Cerebellar cortex (tissue), 1 donor: ENCODE data around the gene GINM1.

Experiments used
- DNase-seq: peaks from one replicate; pipeline ENCODE4 v3.0.0-alpha.2; 2015; ENCODE audit warnings: low spot score

The GINM1 gene

GRCh38 chr6:149593408-149593807 lies 27.2 kb downstream of the GINM1 start:
- DNase-seq, result no peak

- DNase-seq, result no peak
Observed at GRCh38 chr6:149600508-149600907, 34.3 kb downstream of the GINM1 start.

- DNase-seq, result no peak
Observed at GRCh38 chr6:149608381-149608982, 42.3 kb downstream of the GINM1 start.

GRCh38 chr6:149614337-149614736 lies 48.2 kb downstream of the GINM1 start:
- no peak for DNase-seq

- no peak for DNase-seq
Observed at GRCh38 chr6:149615805-149616204, 49.6 kb downstream of the GINM1 start.

- DNase-seq, result no peak
Observed at GRCh38 chr6:149627672-149628071, 61.5 kb downstream of the GINM1 start.

- DNase-seq, result no peak
Observed at GRCh38 chr6:149628875-149629510, 62.8 kb downstream of the GINM1 start.

GRCh38 chr6:149634315-149634714 lies 68.1 kb downstream of the GINM1 start:
- DNase-seq, result no peak

GRCh38 chr6:149636124-149636523 lies 69.9 kb downstream of the GINM1 start:
- DNase-seq, result no peak
